K562 (cell line): ENCODE measurements around the gene SAP30L. TPM values are rescaled to one million over a fixed set of nuclear protein-coding genes. Genes with fewer than 3 reads are reported as not detected.

Source experiments
- ATAC-seq: fragments of 200-7000 bp; cut with Tn5 transposase; 3 replicates; pipeline ENCODE4 v1.9.1; 2020; ENCODE audit warnings: moderate library complexity
- BruUV-seq: library from RNA; stranded (reverse); fragments of 400-500 nt; replicated peaks from 2 replicates; lab custom pipeline; 2021; lab: Mats Ljungman, UMichigan
- CTCF ChIA-PET: fragments of 300-600 bp; formaldehyde crosslinking; extraction: SDS; loops from one replicate; lab custom pipeline; 2021; ENCODE audit warnings: low intra/inter-chr PET ratio; lab: Yijun Ruan, JAX
- POLR2A ChIA-PET: fragments of 300-600, 350-650 bp; sonication (Branson Sonifier 250); formaldehyde crosslinking; extraction: SDS; loops from one replicate; lab custom pipeline; 2021; ENCODE audit warnings: antibody characterized with exemption, inconsistent platforms; lab: Yijun Ruan, JAX
- DNase-seq, 4 experiments: peaks; one replicate each; pipeline versions ENCODE4 v3.0.0 to v3.0.0-alpha.2; 2011 to 2018; ENCODE audit warnings: low spot score in 3 of 4, mixed read lengths in 3 of 4; ENCODE audit errors: extremely low read depth in 1 of 4
- FAIRE-seq: peaks from 2 replicates; lab custom pipeline; 2011; peaks lifted over from hg19 to GRCh38; lab: Jason Lieb, UNC
- H2AFZ ChIP-seq: 2 replicates; pipeline ENCODE4 v1.6.0; 2011; ENCODE audit warnings: low read depth, low read length, control low read depth, inconsistent platforms
- H3K27ac ChIP-seq: fragments of 200-600 bp; 3 replicates; pipeline ENCODE4 v1.8.0; 2011; ENCODE audit warnings: low read depth, mild to moderate bottlenecking, control low read depth, inconsistent platforms, low read length, moderate library complexity, mixed read lengths; ENCODE audit errors: extremely low read depth
- H3K27me3 ChIP-seq, 2 experiments: fragments of 300-600 bp in 1 of 2; 2 replicates in 1 of 2; 3 replicates in 1 of 2; pipeline versions ENCODE4 v1.6.0 to v1.8.0; 2011; ENCODE audit warnings: inconsistent platforms in 2 of 2, low read length in 2 of 2, mild to moderate bottlenecking in 1 of 2, mixed read lengths in 1 of 2, moderate library complexity in 1 of 2; ENCODE audit not compliant: control insufficient read depth in 2 of 2, insufficient read depth in 2 of 2
- H3K36me3 ChIP-seq: fragments of 300-600 bp; 3 replicates; pipeline ENCODE4 v1.8.0; 2011; ENCODE audit warnings: mild to moderate bottlenecking, low read length, inconsistent platforms; ENCODE audit not compliant: control insufficient read depth, insufficient read depth
- H3K4me1 ChIP-seq, 2 experiments: fragments of 200-600 bp in 1 of 2; replicated peaks in 1 of 2; 2 replicates in 1 of 2; 3 replicates in 1 of 2; pipeline versions ENCODE4 v1.5.1 to v1.8.0; 2011; ENCODE audit warnings: inconsistent platforms in 2 of 2, low read length in 2 of 2, mild to moderate bottlenecking in 1 of 2, mixed read lengths in 1 of 2, moderate library complexity in 1 of 2; ENCODE audit not compliant: control insufficient read depth in 2 of 2, insufficient read depth in 2 of 2
- H3K4me2 ChIP-seq: 2 replicates; pipeline ENCODE4 v1.6.1; 2011; ENCODE audit warnings: low read length, control low read depth, inconsistent platforms, mixed read lengths; ENCODE audit not compliant: insufficient read depth
- H3K4me3 ChIP-seq: fragments of 200-600 bp; sonication (generic), shearing (Covaris generic); 2 replicates; pipeline ENCODE4 v1.5.1; 2016; ENCODE audit warnings: control low read depth, inconsistent platforms
- H3K79me2 ChIP-seq: fragments of 200-600 bp; 3 replicates; pipeline ENCODE4 v1.8.0; 2011; ENCODE audit warnings: low read length, inconsistent platforms; ENCODE audit not compliant: control insufficient read depth, insufficient read depth
- H3K9ac ChIP-seq, 2 experiments: 2 replicates each; pipeline versions ENCODE4 v1.6.0 to v1.6.1; 2011; ENCODE audit warnings: low read depth in 2 of 2, low read length in 2 of 2, control low read depth in 1 of 2, inconsistent platforms in 1 of 2, mild to moderate bottlenecking in 1 of 2, mixed read lengths in 1 of 2; ENCODE audit not compliant: insufficient read depth in 1 of 2
- H3K9me1 ChIP-seq: one replicate; pipeline ENCODE4 v1.6.0; 2011; ENCODE audit warnings: inconsistent platforms, mild to moderate bottlenecking, low read length, moderate library complexity; ENCODE audit not compliant: control insufficient read depth, insufficient read depth
- H3K9me3 ChIP-seq: replicated peaks from 2 replicates; pipeline ENCODE4 v1.5.1; 2011; ENCODE audit warnings: low read depth, low read length, inconsistent platforms; ENCODE audit not compliant: control insufficient read depth, insufficient read depth
- H4K20me1 ChIP-seq: replicated peaks from 2 replicates; pipeline ENCODE4 v1.6.1; 2011; ENCODE audit warnings: low read length, inconsistent platforms, mixed read lengths; ENCODE audit not compliant: control insufficient read depth, insufficient read depth
- ARID2 ChIP-seq: fragments of 450-650 bp; IDR thresholded peaks from 2 replicates; pipeline ENCODE4 v1.6.1; 2017; ENCODE audit warnings: antibody characterized with exemption, mild to moderate bottlenecking
- ARNT ChIP-seq, 2 experiments: fragments of 450-650 bp; IDR thresholded peaks; 2 replicates each; pipeline ENCODE4 v1.6.1; 2016; ENCODE audit warnings: mild to moderate bottlenecking in 1 of 2
- CBX2 ChIP-seq: fragments of 200-600 bp; sonication (generic); IDR thresholded peaks from one replicate; pipeline ENCODE4 v1.6.1; 2012; ENCODE audit warnings: mild to moderate bottlenecking, low read length, inconsistent platforms; ENCODE audit not compliant: insufficient read depth, poor library complexity, severe bottlenecking
- CEBPB ChIP-seq: fragments of 450-650 bp; IDR thresholded peaks from 2 replicates; pipeline ENCODE4 v1.6.1; 2016; ENCODE audit warnings: missing genetic modification characterization, missing compliant biosample characterization
- CEBPG ChIP-seq, 3 experiments: fragments of 200-800 bp in 1 of 3; sonication (Bioruptor generic) in 1 of 3; sonication (generic) in 1 of 3; formaldehyde crosslinking in 1 of 3; IDR thresholded peaks in 2 of 3; conservative IDR thresholded peaks in 1 of 3; 2 replicates each; pipeline versions ENCODE4 v1.6.1 to v1.8.0; 2016 to 2022; ENCODE audit warnings: missing compliant biosample characterization in 2 of 3, missing genetic modification characterization in 2 of 3, mild to moderate bottlenecking in 1 of 3, missing genetic modification reagents in 1 of 3
- ETV1 ChIP-seq: fragments of 450-650 bp; conservative IDR thresholded peaks from 2 replicates; pipeline ENCODE4 v1.6.1; 2016; ENCODE audit warnings: missing genetic modification characterization, control low read depth, low read depth, missing compliant biosample characterization
- IRF2 ChIP-seq: sonication (generic); formaldehyde crosslinking; IDR thresholded peaks from 2 replicates; pipeline ENCODE4 v1.8.1; 2022; ENCODE audit warnings: mild to moderate bottlenecking, missing genetic modification reagents
- KLF6 ChIP-seq: fragments of 250-450 bp; sonication (Bioruptor Pico); IDR thresholded peaks from 2 replicates; pipeline ENCODE4 v1.4.0; 2020; ENCODE audit warnings: mild to moderate bottlenecking, moderate library complexity, borderline replicate concordance
- PRPF4 ChIP-seq: fragments of 200-400 bp; formaldehyde crosslinking; IDR thresholded peaks from one replicate; pipeline ENCODE4 v1.6.1; 2017; ENCODE audit warnings: low read length, low read depth, mild to moderate bottlenecking; ENCODE audit not compliant: insufficient read depth, poor library complexity, severe bottlenecking
- SRF ChIP-seq, 2 experiments: fragments of 250-450, 450-650 bp in 1 of 2; sonication (Bioruptor Pico) in 1 of 2; sonication (generic) in 1 of 2; formaldehyde crosslinking; IDR thresholded peaks; 2 replicates each; pipeline versions ENCODE4 v1.5.0 to v1.5.1; 2020 to 2022; ENCODE audit warnings: mild to moderate bottlenecking in 1 of 2, missing genetic modification reagents in 1 of 2
- ZNF436 ChIP-seq: fragments of 250-450, 450-650 bp; sonication (Bioruptor Pico); formaldehyde crosslinking; IDR thresholded peaks from 2 replicates; pipeline ENCODE4 v1.7.0; 2020; ENCODE audit warnings: mild to moderate bottlenecking
- WGBS: fragments of 100-300 bp; shearing (Covaris generic); methylation state at CpG from one replicate; pipeline ENCODE4 v1.1.6; 2016; ENCODE audit warnings: low coverage, mixed read lengths; ENCODE audit not compliant: insufficient coverage; ENCODE audit errors: missing lambda C conversion rate; 5-methylcytosine and 5-hydroxymethylcytosine counted together
- in situ Hi-C: fragments of 300-500 bp; cut with MboI; formaldehyde crosslinking; loops from 4 replicates; pipeline ENCODE4 v1.15.0; 2018; ENCODE audit warnings: inconsistent platforms, mixed read lengths
- intact Hi-C: fragments of 100-400 bp; cut with micrococcal nuclease; formaldehyde crosslinking; loops from 2 replicates; pipeline ENCODE4 v1.14.2; 2022
- polyA plus RNA-seq, 8 experiments: library from polyadenylated mRNA; depleted of rRNA in 4 of 8; stranded (reverse) in 5 of 8; unstranded in 3 of 8; fragments of >200 nt; fragmentation: Nextera tagmentation in 2 of 8; fragmentation: Illumina TruSeq in 1 of 8; extraction: Ambion mirVana in 2 of 8; extraction: Trizol in 1 of 8; gene quantifications; 2 replicates each; pipeline versions ENCODE4 v1.2.1 to v1.2.3, GENCODE V29; 2011 to 2014; ENCODE audit warnings: inconsistent platforms in 1 of 8, missing spikeins in 1 of 8
- total RNA-seq, 7 experiments: library from RNA; depleted of rRNA in 6 of 7; stranded (reverse); fragments of >200 nt in 6 of 7; fragmentation: Illumina TruSeq in 2 of 7; extraction: Trizol in 2 of 7; gene quantifications; 2 replicates each; pipeline versions ENCODE4 v1.2.1 to v1.2.3, GENCODE V29; 2011 to 2021; ENCODE audit warnings: low replicate concordance in 1 of 7
- TF ChIP-seq, protein P1 (sequence below): sonication (generic); formaldehyde crosslinking; IDR thresholded peaks from 2 replicates; pipeline ENCODE4 v1.8.0; 2022; ENCODE audit warnings: missing genetic modification reagents, mild to moderate bottlenecking, moderate library complexity, borderline replicate concordance
- TF ChIP-seq, protein P2 (sequence below): fragments of 250-450 bp; sonication (Bioruptor Pico); IDR thresholded peaks from 2 replicates; pipeline ENCODE4 v1.8.0; 2021; ENCODE audit warnings: moderate library complexity, mild to moderate bottlenecking, inconsistent platforms
- TF ChIP-seq, protein P3 (sequence below): sonication (generic); formaldehyde crosslinking; IDR thresholded peaks from 2 replicates; pipeline ENCODE4 v1.8.1; 2023; ENCODE audit warnings: mild to moderate bottlenecking, missing genetic modification reagents
- TF ChIP-seq, protein P4 (sequence below): sonication (generic); formaldehyde crosslinking; IDR thresholded peaks from 2 replicates; pipeline ENCODE4 v1.8.1; 2023; ENCODE audit warnings: mild to moderate bottlenecking, missing genetic modification reagents
- TF ChIP-seq, protein P5 (sequence below), 2 experiments: fragments of 450-650 bp in 1 of 2; sonication (generic) in 1 of 2; formaldehyde crosslinking in 1 of 2; IDR thresholded peaks in 1 of 2; conservative IDR thresholded peaks in 1 of 2; 2 replicates each; pipeline versions ENCODE4 v1.6.1 to v1.8.1; 2016 to 2023; ENCODE audit warnings: mild to moderate bottlenecking in 2 of 2, moderate library complexity in 2 of 2, inconsistent platforms in 1 of 2, missing genetic modification reagents in 1 of 2

Gene SAP30L
- total and polyA plus RNA-seq, 9 of the 15 experiments (the other 6 are each of a cell fraction or from before 2014, with no cell fraction given): 5.1 to 33.6 (median 28.1) TPM

DNA sequence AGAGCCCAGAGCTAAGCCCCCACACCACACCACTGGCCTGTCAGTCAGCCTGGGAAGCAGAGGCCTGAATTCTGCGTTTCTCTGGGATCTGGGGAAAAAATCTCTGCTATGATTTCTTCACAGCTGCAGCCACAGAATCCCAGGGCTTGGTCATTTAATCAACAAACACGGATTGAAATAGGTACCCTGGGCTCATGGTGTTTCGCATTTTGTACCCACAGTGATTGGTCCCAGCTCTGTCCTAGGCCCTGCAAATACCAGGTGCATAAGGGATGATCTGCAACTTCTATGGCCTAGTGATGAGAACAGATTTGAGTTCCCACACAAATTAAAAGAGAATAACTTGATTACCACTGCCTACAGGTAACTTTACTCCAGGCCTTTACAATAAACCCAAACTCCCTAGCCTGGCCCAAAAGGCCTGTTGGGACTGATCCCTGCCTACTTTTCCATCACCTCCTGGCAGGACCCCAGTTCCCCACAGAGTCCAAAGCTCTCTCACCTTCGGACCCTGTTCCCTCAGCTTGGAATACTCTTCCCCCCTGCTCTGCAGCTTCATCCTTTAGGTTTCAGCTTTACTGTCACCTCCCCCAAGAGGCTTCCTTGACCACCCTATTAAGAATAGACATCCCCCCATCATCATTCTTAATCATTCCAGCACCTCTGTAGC, 14.7 kb upstream of the SAP30L start:
- CTCF ChIA-PET: no interaction called here
- DNase-seq (no peak), ATAC-seq (no peak), FAIRE-seq (no peak)
- Histone ChIP-seq H3K9me3 (no peaks in the 10 kb centered on the region), H3K27me3 (no peaks in the 10 kb centered on the region), H2AFZ (no peak overlapping the region), H3K79me2 (no peaks in the 10 kb centered on the region), H4K20me1 (no peaks in the 10 kb centered on the region), H3K27ac (no peak overlapping the region), H3K4me2 (no peak overlapping the region), H3K4me1 (no peaks in the 10 kb centered on the region), H3K9me1 (no peaks in the 10 kb centered on the region), H3K4me3 (no peak overlapping the region), H3K36me3 (peaks cover 7% of the 10 kb centered on the region), H3K9ac (no peak overlapping the region)
- 39% methylated on average over 4 of the region's 4 CpGs for WGBS
- POLR2A ChIA-PET: no interaction called here
- BruUV-seq: no TSS peak
- intact Hi-C loops: no loop called here
- in situ Hi-C loops: no loop called here
- no peak for TF ChIP-seq ZNF436 (CRISPR knock-in tag)
- no peak for TF ChIP-seq ARNT (IDR thresholded peaks at IDR 0.05)
- TF ChIP-seq, protein P1, sequence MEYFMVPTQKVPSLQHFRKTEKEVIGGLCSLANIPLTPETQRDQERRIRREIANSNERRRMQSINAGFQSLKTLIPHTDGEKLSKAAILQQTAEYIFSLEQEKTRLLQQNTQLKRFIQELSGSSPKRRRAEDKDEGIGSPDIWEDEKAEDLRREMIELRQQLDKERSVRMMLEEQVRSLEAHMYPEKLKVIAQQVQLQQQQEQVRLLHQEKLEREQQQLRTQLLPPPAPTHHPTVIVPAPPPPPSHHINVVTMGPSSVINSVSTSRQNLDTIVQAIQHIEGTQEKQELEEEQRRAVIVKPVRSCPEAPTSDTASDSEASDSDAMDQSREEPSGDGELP (CRISPR knock-in tag): no peak
- TF ChIP-seq KLF6: no peak
- TF ChIP-seq, protein P2, sequence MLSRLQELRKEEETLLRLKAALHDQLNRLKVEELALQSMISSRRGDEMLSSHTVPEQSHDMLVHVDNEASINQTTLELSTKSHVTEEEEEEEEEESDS: no peak
- TF ChIP-seq, protein P3, sequence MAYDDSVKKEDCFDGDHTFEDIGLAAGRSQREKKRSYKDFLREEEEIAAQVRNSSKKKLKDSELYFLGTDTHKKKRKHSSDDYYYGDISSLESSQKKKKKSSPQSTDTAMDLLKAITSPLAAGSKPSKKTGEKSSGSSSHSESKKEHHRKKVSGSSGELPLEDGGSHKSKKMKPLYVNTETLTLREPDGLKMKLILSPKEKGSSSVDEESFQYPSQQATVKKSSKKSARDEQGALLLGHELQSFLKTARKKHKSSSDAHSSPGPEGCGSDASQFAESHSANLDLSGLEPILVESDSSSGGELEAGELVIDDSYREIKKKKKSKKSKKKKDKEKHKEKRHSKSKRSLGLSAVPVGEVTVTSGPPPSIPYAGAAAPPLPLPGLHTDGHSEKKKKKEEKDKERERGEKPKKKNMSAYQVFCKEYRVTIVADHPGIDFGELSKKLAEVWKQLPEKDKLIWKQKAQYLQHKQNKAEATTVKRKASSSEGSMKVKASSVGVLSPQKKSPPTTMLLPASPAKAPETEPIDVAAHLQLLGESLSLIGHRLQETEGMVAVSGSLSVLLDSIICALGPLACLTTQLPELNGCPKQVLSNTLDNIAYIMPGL: no peak
- no peak for TF ChIP-seq IRF2 (CRISPR knock-in tag)
- no peak for TF ChIP-seq CBX2
- no peak for TF ChIP-seq PRPF4
- TF ChIP-seq, protein P4, sequence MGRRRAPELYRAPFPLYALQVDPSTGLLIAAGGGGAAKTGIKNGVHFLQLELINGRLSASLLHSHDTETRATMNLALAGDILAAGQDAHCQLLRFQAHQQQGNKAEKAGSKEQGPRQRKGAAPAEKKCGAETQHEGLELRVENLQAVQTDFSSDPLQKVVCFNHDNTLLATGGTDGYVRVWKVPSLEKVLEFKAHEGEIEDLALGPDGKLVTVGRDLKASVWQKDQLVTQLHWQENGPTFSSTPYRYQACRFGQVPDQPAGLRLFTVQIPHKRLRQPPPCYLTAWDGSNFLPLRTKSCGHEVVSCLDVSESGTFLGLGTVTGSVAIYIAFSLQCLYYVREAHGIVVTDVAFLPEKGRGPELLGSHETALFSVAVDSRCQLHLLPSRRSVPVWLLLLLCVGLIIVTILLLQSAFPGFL (CRISPR knock-in tag): no peak
- TF ChIP-seq ETV1 (tag): no peak
- TF ChIP-seq SRF (CRISPR knock-in tag; IDR thresholded peaks at IDR 0.05): no peak
- TF ChIP-seq CEBPG (CRISPR knock-in tag; IDR thresholded peaks at IDR 0.05): no peak
- TF ChIP-seq CEBPG (tag; conservative IDR thresholded peaks at IDR 0.05 in 1 of 2, IDR thresholded peaks at IDR 0.05 in 1 of 2): no peak
- no peak for TF ChIP-seq CEBPB (tag)
- TF ChIP-seq, protein P5, sequence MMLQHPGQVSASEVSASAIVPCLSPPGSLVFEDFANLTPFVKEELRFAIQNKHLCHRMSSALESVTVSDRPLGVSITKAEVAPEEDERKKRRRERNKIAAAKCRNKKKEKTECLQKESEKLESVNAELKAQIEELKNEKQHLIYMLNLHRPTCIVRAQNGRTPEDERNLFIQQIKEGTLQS (IDR thresholded peaks at IDR 0.05): no peak
- TF ChIP-seq, protein P5 (CRISPR knock-in tag; conservative IDR thresholded peaks at IDR 0.05): no peak
- no peak for TF ChIP-seq ARID2
